ENCODE results near the gene AP1S2. TPM values are rescaled to one million over a fixed set of nuclear protein-coding genes. Genes with fewer than 3 reads are reported as not detected.

AP1S2 gene
- total RNA-seq, 6 experiments from 2014 or later = 4.0 to 12.3 (median 9.6) TPM

DNA sequence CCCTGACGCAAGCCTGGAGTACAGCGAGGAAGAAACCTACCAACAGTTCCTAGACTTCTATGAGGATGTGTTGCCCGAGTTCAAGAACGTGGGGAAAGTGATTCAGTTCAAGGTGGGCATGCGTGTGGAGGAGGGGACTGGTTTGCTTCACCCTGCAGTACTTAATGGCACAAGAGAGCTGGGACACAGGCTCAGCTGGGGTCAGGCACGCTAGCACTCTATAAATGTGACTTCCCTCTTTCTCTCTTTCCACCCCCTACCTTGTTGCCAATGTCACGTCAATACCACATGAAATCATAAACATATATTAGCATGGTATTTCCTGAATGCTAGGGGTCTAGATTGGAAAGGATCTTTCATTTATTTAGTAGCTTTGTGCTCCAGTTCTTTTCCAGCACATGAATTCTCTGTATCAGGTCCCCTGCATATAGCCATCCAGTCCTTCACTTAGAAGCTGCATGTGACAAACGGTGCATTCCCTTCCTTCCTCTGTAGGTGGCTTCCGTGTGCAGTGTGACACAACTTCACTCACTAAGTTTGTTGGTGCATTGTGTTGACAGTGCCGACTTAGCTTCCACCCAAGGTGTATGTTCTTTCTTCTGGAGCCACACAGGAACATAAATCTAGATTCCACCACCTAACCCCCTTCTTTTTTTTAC, 38.7 kb downstream of the AP1S2 start:
- H3K36me3 ChIP-seq = peaks cover 0 to 53% (median 2%) of the 10 kb centered on the region in 4 donors
- ATAC-seq = peak; percentile 63 to 81 (median 76)
- no peak for DNase-seq

DNA sequence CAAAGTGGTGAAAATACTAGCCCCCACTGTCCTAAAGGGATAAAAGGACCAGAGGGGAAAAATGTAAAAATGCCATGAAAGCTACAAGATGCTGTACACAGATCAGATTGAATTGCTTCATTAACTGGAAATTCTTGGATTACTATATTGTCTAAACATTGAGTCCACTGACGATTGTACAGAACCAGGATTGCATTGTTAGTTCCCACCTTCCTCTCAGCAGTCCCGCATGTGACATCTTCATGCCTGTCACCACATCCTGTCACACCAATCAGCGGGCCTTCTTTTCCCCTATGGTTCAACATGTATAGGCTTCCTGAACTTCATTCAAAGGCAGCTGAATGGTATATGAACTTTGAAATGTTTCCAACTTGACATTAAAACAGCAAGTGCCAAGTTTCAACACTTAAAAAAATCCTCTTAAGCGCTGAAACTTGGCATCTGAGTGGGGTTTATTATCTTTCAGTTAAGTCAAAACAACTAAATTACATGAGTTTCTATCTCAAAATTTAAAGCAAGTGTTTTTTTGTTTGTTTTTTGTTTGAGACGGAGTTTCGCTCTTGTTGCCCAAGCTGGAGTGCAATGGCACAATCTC, 39.7 kb downstream of the AP1S2 start:
- H3K36me3 ChIP-seq = peaks cover 0 to 54% (median 4%) of the 10 kb centered on the region in 4 donors
- intact Hi-C loops (cut with DNase I) = no loop called here
- 62% methylated on average over 6 of the region's 6 CpGs for WGBS (ENCODE audit: insufficient coverage, low coverage, low lambda C conversion rate, missing lambda C conversion rate)

More for the DNA sequence above, 38.7 kb downstream of the AP1S2 start:
- H3K27me3 ChIP-seq = no peaks in the 10 kb centered on the region
- no peaks in the 10 kb centered on the region for H3K9me3 ChIP-seq
- peaks cover 0 to 6% (median 0%) of the 10 kb centered on the region in 4 donors for H3K4me1 ChIP-seq
- no peak overlapping the region for H3K27ac ChIP-seq
- H3K4me3 ChIP-seq = no peak overlapping the region
- TF ChIP-seq, protein P1, sequence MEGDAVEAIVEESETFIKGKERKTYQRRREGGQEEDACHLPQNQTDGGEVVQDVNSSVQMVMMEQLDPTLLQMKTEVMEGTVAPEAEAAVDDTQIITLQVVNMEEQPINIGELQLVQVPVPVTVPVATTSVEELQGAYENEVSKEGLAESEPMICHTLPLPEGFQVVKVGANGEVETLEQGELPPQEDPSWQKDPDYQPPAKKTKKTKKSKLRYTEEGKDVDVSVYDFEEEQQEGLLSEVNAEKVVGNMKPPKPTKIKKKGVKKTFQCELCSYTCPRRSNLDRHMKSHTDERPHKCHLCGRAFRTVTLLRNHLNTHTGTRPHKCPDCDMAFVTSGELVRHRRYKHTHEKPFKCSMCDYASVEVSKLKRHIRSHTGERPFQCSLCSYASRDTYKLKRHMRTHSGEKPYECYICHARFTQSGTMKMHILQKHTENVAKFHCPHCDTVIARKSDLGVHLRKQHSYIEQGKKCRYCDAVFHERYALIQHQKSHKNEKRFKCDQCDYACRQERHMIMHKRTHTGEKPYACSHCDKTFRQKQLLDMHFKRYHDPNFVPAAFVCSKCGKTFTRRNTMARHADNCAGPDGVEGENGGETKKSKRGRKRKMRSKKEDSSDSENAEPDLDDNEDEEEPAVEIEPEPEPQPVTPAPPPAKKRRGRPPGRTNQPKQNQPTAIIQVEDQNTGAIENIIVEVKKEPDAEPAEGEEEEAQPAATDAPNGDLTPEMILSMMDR (IDR thresholded peaks at IDR 0.05) = peak; percentile 5 to 25 (median 20)
- TF ChIP-seq POLR2A (IDR thresholded peaks at IDR 0.05) = no peak
- intact Hi-C loops (cut with DNase I) = no loop called here
- WGBS (ENCODE audit: insufficient coverage, low coverage, low lambda C conversion rate, missing lambda C conversion rate) = 71% methylated on average over 10 of the region's 10 CpGs

DNA sequence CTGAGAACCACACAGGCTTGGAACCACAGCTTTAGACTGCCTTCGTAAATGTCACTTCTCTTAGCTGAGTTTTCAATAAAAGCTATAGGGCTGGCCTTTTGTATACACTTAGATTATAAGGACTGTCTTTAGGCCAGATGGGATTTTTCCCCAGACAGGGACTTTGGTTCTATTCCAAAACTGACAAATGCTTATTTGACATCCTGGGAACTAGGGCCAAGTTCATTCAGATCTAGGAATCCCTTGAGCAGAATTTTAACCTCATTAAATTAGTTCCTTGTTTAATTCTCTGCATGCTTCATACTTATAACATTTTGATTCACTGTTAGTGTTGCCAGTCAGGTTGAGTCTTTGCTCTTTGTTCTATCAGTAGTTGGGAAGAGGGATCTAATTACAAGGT, 41.2 kb downstream of the AP1S2 start:
- intact Hi-C loops (cut with DNase I) = no loop called here
- no peak overlapping the region for H3K27ac ChIP-seq
- peaks cover 0 to 6% (median 0%) of the 10 kb centered on the region in 4 donors for H3K4me1 ChIP-seq
- H3K27me3 ChIP-seq = no peaks in the 10 kb centered on the region
- ATAC-seq = no peak
- peaks cover 0 to 64% (median 2%) of the 10 kb centered on the region in 4 donors for H3K36me3 ChIP-seq
- WGBS (ENCODE audit: insufficient coverage, low coverage, low lambda C conversion rate, missing lambda C conversion rate) = no CpG with 5 or more reads among the region's 1 CpG
- TF ChIP-seq, protein P1 (IDR thresholded peaks at IDR 0.05) = no peak
- TF ChIP-seq POLR2A (IDR thresholded peaks at IDR 0.05) = no peak
- no peaks in the 10 kb centered on the region for H3K9me3 ChIP-seq
- H3K4me3 ChIP-seq = no peak overlapping the region
- no peak for DNase-seq

More for the DNA sequence above, 39.7 kb downstream of the AP1S2 start:
- H3K4me1 ChIP-seq = peaks cover 0 to 6% (median 0%) of the 10 kb centered on the region in 4 donors
- DNase-seq (no peak), ATAC-seq (no peak)
- H3K4me3 ChIP-seq = no peak overlapping the region
- no peaks in the 10 kb centered on the region for H3K27me3 ChIP-seq
- no peaks in the 10 kb centered on the region for H3K9me3 ChIP-seq
- H3K27ac ChIP-seq = no peak overlapping the region
- TF ChIP-seq, protein P1 (IDR thresholded peaks at IDR 0.05) = no peak
- TF ChIP-seq POLR2A (IDR thresholded peaks at IDR 0.05) = no peak

DNA sequence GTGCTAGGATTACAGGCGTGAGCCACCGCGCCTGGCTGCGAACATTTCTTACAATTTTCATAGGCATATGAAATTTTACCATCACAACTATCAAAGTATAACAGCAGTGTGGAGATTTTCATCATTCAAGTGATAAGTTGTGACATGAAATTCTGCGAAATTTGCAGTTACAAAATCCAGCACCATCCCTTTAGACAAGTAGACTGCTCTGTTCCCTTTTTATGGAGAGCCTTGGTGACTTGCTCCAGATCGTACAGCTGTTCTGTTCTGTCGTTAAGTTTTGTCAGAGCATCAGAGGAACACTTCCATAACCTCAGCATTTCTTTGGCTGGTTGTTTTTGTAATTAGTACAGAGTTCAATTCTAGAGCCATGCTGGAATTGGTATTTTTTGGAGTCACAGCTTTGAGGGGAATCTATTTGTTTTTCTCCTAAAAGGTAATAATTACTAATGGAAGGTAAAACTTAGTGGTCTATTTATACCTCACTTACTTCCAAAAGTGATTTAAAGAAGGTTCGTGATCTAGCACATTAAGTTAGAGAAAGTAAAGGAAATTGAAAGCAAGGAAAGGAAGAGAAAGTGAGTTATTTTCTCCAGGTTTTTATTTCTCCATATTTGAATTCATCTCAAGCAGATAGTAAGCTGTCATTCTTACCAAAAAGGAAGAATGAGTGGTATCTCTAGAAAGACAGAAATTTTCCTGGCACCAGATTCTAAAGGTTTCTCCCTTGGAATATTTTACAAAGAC, 42.2 kb downstream of the AP1S2 start:
- Histone ChIP-seq H3K36me3 (peaks cover 0 to 69% (median 2%) of the 10 kb centered on the region in 4 donors), H3K4me3 (no peak overlapping the region), H3K4me1 (peaks cover 0 to 6% (median 0%) of the 10 kb centered on the region in 4 donors), H3K27ac (no peak overlapping the region), H3K27me3 (no peaks in the 10 kb centered on the region), H3K9me3 (no peaks in the 10 kb centered on the region)
- 89% methylated on average over 8 of the region's 8 CpGs for WGBS (ENCODE audit: insufficient coverage, low coverage, low lambda C conversion rate, missing lambda C conversion rate)
- ATAC-seq (no peak), DNase-seq (no peak)
- TF ChIP-seq, protein P1 (IDR thresholded peaks at IDR 0.05) = no peak
- TF ChIP-seq POLR2A (IDR thresholded peaks at IDR 0.05) = no peak
- intact Hi-C loops (cut with DNase I) = no loop called here
